Activated CD4-positive, alpha-beta memory T cell treated with anti-CD3 and anti-CD28 coated beads for 36 hours (primary cell): Measurements from ENCODE around the gene ABAT. TPM values are rescaled to one million over a fixed set of nuclear protein-coding genes. Genes with fewer than 3 reads are reported as not detected.
"Not testable (repeated sequence)": the region's sequence is repeated elsewhere in the genome, so short reads cannot be mapped to it uniquely, and the experiment has no call there.

ENCODE experiments used
- CTCF ChIA-PET: fragments of 350-600 bp; sonication (Branson Sonifier 250); formaldehyde crosslinking; loops from one replicate; lab custom pipeline; 2021; ENCODE audit warnings: antibody characterized with exemption, inconsistent platforms; lab: Charles Lee
- POLR2A ChIA-PET: fragments of 350-600 bp; sonication (Branson Sonifier 250); formaldehyde crosslinking; loops from one replicate; lab custom pipeline; 2021; ENCODE audit warnings: antibody characterized with exemption; lab: Charles Lee
- DNase-seq: peaks from one replicate; pipeline ENCODE4 v3.0.0-alpha.2; 2020
- H3K27ac Mint-ChIP-seq: one replicate; pipeline ENCODE4 v1.8.0; 2021; ENCODE audit warnings: mixed read lengths
- H3K27me3 Mint-ChIP-seq: one replicate; pipeline ENCODE4 v1.8.0; 2021; ENCODE audit warnings: mixed read lengths
- H3K36me3 Mint-ChIP-seq: one replicate; pipeline ENCODE4 v1.8.0; 2021; ENCODE audit warnings: mixed read lengths
- H3K4me1 Mint-ChIP-seq: one replicate; pipeline ENCODE4 v1.8.0; 2021; ENCODE audit warnings: low read depth, mixed read lengths
- H3K4me3 Mint-ChIP-seq: one replicate; pipeline ENCODE4 v1.8.0; 2021; ENCODE audit warnings: mild to moderate bottlenecking, mixed read lengths
- H3K9me3 Mint-ChIP-seq: one replicate; pipeline ENCODE4 v1.8.0; 2021; ENCODE audit warnings: mixed read lengths
- intact Hi-C: fragments of 100-400 bp; cut with micrococcal nuclease; formaldehyde crosslinking; loops from one replicate; pipeline ENCODE4 v1.15.1; 2023
- total RNA-seq, 2 experiments: library from RNA; stranded (reverse); gene quantifications; one replicate each; pipeline ENCODE4 v1.2.3, GENCODE V29; 2021

Gene ABAT
- total RNA-seq, 2 experiments from 2014 or later = 8.7 to 10.0 TPM

DNA sequence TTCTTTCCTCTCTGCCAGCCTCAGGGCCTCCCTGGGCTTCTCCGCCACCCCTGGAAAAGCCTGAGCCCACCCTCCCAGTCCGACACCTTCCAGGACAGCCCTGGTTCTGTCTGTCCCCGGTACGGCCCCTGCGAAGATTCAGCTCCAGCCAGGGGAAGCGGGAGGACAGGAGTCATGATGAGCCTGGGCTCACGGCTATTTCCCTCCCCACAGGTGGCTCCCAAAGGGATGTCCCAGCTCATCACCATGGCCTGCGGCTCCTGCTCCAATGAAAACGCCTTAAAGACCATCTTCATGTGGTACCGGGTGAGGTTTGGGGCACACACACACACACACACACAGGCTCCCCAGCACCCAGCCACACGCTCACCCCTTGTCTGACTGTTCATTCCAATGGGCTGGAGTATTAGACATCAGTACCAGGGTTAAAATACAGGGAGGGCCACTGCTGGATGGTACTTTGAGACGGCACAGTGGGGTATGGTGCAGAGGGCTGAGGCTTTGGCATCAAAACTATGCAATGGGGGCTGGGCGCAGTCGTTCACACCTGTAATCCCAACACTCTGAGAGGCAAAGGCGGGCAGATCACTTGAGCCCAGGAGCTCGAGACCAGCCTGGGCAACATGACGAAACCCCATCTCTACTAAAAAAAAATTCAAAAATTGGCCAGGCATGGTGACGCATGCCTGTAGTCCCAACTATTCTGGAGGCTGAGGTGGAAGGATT is 90.3 kb downstream of the ABAT start:
- no peaks in the 10 kb centered on the region for H3K27me3 Mint-ChIP-seq
- no peaks in the 10 kb centered on the region for H3K9me3 Mint-ChIP-seq
- intact Hi-C loops = no loop called here
- ChIA-PET CTCF (no interaction called here), POLR2A (no interaction called here)
- no peaks in the 10 kb centered on the region for H3K4me1 Mint-ChIP-seq
- no peak overlapping the region for H3K4me3 Mint-ChIP-seq
- H3K27ac Mint-ChIP-seq = no peak overlapping the region
- H3K36me3 Mint-ChIP-seq = peaks cover 12% of the 10 kb centered on the region
- DNase-seq = no peak

DNA sequence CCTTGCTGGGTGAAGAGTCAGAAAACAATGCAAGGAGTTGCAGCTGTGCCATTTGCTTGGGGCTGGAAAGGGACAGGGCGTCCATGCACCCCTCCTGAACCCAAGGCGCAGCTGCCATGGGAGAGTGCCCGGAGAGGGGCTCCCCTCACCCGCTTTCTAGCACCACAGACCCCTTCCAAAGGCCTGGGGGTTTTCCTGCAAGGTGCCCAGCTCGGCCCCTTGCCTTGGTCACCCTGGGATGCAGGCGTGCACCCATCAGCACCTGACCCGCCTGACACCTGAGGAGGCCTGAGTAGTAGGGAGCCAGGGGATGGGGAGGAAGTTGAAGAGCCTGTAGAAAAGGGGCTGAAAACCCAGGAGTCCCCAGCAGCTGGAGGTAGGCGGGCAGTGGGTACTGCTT is 92.8 kb downstream of the ABAT start:
- H3K27me3 Mint-ChIP-seq = no peaks in the 10 kb centered on the region
- intact Hi-C loops = no loop called here
- ChIA-PET POLR2A (no interaction called here), CTCF (no interaction called here)
- peaks cover 14% of the 10 kb centered on the region for H3K36me3 Mint-ChIP-seq
- no peaks in the 10 kb centered on the region for H3K9me3 Mint-ChIP-seq
- no peak overlapping the region for H3K4me3 Mint-ChIP-seq
- H3K4me1 Mint-ChIP-seq = no peaks in the 10 kb centered on the region
- H3K27ac Mint-ChIP-seq = no peak overlapping the region
- no peak for DNase-seq

DNA sequence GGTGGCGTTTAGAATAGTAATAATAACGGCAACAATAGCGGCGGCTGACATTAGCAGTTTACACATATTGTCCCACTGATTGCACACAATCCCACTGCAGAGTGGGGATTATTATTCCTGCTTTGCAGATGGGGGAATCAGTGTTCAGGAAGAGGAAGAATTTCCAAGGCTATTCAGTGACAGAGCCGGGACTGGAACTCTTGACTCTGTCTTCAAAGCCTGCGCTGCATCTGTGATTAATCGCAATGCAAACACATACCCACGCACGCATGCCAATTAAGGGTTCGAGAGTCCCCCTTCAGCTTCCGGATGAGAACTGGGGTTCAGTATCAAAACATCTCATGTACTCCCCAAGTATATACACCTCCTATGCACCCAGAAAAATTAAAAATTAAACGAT is 93.9 kb downstream of the ABAT start:
- H3K36me3 Mint-ChIP-seq = peaks cover 14% of the 10 kb centered on the region
- H3K27ac Mint-ChIP-seq = no peak overlapping the region
- no peak for DNase-seq
- no peaks in the 10 kb centered on the region for H3K27me3 Mint-ChIP-seq
- H3K9me3 Mint-ChIP-seq = no peaks in the 10 kb centered on the region
- no peak overlapping the region for H3K4me3 Mint-ChIP-seq
- ChIA-PET POLR2A (no interaction called here), CTCF (no interaction called here)
- H3K4me1 Mint-ChIP-seq = no peaks in the 10 kb centered on the region
- intact Hi-C loops = no loop called here

DNA sequence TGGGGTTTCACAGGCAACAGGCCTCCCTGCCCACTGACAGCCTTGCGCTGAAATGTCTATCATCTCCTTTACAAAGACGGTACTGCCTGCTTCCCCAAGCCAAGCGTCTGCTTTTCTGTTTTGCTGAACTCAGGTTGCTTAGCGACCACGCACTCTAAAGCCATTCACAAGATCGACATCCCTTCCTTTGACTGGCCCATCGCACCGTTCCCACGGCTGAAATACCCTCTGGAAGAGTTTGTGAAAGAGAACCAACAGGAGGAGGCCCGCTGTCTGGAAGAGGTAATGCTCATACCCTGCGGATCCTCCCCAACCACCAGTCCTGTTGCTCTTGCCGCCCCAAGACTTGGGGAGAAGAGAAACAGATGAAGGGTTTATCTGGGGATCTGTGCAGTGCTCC is 94.3 kb downstream of the ABAT start:
- Mint-ChIP-seq H3K27ac (no peak overlapping the region), H3K4me1 (no peaks in the 10 kb centered on the region), H3K27me3 (no peaks in the 10 kb centered on the region), H3K9me3 (no peaks in the 10 kb centered on the region), H3K4me3 (no peak overlapping the region), H3K36me3 (peaks cover 14% of the 10 kb centered on the region)
- CTCF ChIA-PET = no interaction called here
- intact Hi-C loops = no loop called here
- no peak for DNase-seq
- POLR2A ChIA-PET = no interaction called here

DNA sequence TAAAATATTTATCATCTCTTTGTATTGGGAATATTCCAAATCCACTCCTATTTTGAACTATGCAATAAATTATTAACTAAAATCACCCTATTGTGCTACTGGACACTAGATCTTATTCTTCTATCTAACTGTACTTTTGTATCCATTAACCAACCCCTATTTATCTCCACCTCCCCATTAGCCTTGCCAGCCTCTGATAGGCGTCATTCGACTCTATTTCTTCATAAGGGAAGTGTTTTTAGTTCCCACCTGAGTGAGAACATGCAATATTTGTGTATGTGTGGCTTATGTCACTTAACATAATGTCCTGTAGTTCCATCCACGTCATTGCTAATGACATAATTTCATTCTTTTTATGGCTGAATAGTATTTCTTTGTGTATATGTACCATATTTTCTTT is 99.1 kb downstream of the ABAT start:
- DNase-seq = no peak
- H3K9me3 Mint-ChIP-seq = no peaks in the 10 kb centered on the region
- intact Hi-C loops = no loop called here
- no peak overlapping the region for H3K4me3 Mint-ChIP-seq
- H3K4me1 Mint-ChIP-seq = no peaks in the 10 kb centered on the region
- no peaks in the 10 kb centered on the region for H3K27me3 Mint-ChIP-seq
- no peak overlapping the region for H3K27ac Mint-ChIP-seq
- CTCF ChIA-PET = no interaction called here
- peaks cover 34% of the 10 kb centered on the region for H3K36me3 Mint-ChIP-seq
- POLR2A ChIA-PET = interaction anchor here (0.6 kb wide), 1 partner anchor 80 kb away, joined by 3 read pairs; no protein-coding TSS in a partner anchor

DNA sequence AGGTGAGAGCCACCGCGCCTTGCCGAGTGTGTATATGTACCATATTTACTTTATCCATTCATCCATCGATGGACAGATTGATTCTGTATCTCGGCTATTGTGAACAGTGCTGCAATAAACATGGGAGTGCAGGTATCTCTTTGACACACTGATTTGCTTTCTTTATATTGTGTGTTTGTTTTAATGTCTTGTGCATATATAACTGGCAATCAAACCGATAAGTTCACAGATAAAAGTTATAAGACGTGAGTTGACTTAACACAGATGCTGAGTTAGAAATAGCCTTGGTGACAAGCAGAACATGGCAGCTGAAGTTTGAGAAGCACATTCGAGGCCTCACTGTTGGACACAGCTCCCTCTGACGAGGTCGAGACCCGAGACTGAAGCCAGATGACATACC is 99.8 kb downstream of the ABAT start:
- no peak for DNase-seq
- Mint-ChIP-seq H3K36me3 (peaks cover 29% of the 10 kb centered on the region), H3K27me3 (no peaks in the 10 kb centered on the region), H3K9me3 (no peaks in the 10 kb centered on the region), H3K4me1 (no peaks in the 10 kb centered on the region), H3K4me3 (no peak overlapping the region), H3K27ac (no peak overlapping the region)
- intact Hi-C loops = no loop called here
- ChIA-PET CTCF (no interaction called here), POLR2A (no interaction called here)

DNA sequence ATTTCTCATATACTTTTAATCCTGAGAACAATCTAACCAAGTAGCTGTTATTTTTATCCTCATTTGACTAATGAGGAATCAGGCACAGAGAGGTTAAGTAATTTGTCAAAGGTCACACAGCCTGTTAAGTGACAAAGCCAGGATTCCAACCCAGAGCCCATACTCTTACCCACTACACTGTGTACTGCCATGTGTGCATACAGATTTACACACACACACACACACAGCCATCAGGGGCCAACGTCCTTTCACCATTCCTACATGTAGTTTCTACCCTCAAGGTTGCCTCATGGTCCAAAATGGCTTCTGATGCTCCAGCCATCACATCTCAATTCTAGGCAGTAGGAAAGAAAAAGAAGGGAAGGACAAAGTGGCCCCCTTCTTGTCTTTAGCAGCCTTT is 100.9 kb downstream of the ABAT start:
- H3K27ac Mint-ChIP-seq = no peak overlapping the region
- ChIA-PET CTCF (no interaction called here), POLR2A (no interaction called here)
- H3K36me3 Mint-ChIP-seq = peaks cover 25% of the 10 kb centered on the region
- H3K4me1 Mint-ChIP-seq = no peaks in the 10 kb centered on the region
- H3K27me3 Mint-ChIP-seq = no peaks in the 10 kb centered on the region
- H3K4me3 Mint-ChIP-seq = no peak overlapping the region
- DNase-seq = no peak
- H3K9me3 Mint-ChIP-seq = no peaks in the 10 kb centered on the region
- intact Hi-C loops = no loop called here

DNA sequence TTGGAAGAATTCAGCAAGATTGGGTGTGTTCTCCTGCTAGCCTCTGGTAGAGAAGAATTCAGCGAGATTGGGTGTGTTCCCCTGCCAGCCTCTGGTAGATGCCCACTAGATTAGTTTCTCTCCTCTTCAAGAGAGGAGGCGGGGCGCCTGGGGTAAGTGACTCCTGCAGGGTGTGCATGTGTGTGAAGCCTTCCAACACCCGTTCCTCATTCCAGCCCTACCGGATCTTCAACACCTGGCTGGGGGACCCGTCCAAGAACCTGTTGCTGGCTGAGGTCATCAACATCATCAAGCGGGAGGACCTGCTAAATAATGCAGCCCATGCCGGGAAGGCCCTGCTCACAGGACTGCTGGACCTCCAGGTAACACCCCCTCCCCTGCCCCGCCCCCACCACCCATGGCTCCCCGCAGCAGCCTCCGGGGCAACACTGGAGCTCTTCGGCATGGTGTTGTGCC is 101.7 kb downstream of the ABAT start:
- DNase-seq = no peak
- ChIA-PET CTCF (no interaction called here), POLR2A (no interaction called here)
- H3K27me3 Mint-ChIP-seq = no peaks in the 10 kb centered on the region
- no peaks in the 10 kb centered on the region for H3K9me3 Mint-ChIP-seq
- H3K36me3 Mint-ChIP-seq = peaks cover 25% of the 10 kb centered on the region
- no peak overlapping the region for H3K27ac Mint-ChIP-seq
- H3K4me3 Mint-ChIP-seq = no peak overlapping the region
- intact Hi-C loops = no loop called here
- no peaks in the 10 kb centered on the region for H3K4me1 Mint-ChIP-seq

DNA sequence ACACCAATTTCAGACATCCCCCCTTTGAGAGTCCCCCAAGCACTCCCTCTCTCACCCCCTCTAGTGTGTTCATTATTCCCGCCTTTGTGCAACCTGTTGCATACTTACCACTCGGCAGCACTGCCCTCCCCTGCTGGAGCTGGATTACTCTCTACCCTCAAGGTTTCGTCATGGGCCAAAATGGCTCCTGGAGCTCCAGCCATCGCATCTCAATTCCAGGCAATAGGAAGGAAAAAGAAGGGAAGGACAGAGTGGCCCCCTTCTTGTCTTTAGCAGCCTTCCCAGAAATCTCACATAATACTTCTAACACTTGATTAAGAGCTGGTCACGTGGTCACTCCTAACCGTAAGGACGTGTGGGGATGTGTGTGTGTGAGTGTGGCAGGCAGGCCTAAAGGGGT is 102.8 kb downstream of the ABAT start:
- Mint-ChIP-seq H3K27me3 (no peaks in the 10 kb centered on the region), H3K4me3 (no peak overlapping the region), H3K27ac (no peak overlapping the region), H3K9me3 (no peaks in the 10 kb centered on the region), H3K4me1 (no peaks in the 10 kb centered on the region), H3K36me3 (peaks cover 25% of the 10 kb centered on the region)
- POLR2A ChIA-PET = no interaction called here
- intact Hi-C loops = no loop called here
- DNase-seq = no peak
- CTCF ChIA-PET = no interaction called here

DNA sequence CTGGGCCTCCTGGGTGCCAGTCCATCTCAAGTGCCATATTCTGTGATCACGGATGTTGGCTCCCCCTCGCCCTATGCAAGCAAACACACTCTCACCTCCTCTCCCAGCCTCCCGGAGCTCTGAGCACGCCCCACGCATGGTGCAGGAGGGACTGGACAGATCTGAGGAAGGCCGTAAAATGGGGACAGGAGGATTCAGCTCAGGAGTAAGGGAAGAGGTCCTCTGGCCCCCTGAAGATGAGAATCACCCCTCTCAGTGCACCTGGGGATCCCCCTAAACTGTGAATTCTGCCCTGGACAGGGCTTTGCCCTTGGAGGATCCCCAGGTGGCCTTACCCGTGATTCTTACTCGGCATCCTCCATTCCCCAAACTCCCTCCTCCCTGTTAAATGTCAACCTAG is 107.4 kb downstream of the ABAT start:
- Mint-ChIP-seq H3K4me1 (no peaks in the 10 kb centered on the region), H3K36me3 (peaks cover 4% of the 10 kb centered on the region), H3K9me3 (no peaks in the 10 kb centered on the region), H3K27me3 (no peaks in the 10 kb centered on the region), H3K4me3 (no peak overlapping the region), H3K27ac (no peak overlapping the region)
- POLR2A ChIA-PET = no interaction called here
- intact Hi-C loops = no loop called here
- CTCF ChIA-PET = no interaction called here
- no peak for DNase-seq

DNA sequence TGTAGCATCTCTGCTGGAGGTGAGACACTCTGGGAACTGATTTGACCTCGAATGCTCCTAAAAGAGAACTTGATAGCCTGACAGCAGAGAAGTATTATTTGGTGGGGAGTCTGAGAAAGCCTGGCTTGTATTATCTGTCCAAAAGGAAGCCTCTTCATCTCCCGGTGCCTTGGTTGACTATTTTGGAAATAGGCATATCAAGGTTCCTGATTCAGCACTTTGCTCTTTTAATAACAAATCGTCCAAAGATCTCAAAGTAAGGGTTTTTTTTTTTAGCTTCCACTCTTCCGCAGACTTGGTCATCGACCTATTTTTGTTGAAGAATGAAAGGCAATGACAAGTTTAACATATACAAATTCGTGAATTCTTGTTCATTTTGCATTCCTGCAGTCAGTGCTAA is 108.3 kb downstream of the ABAT start:
- intact Hi-C loops = no loop called here
- H3K27ac Mint-ChIP-seq = no peak overlapping the region
- ChIA-PET POLR2A (no interaction called here), CTCF (no interaction called here)
- no peaks in the 10 kb centered on the region for H3K4me1 Mint-ChIP-seq
- H3K4me3 Mint-ChIP-seq = no peak overlapping the region
- no peaks in the 10 kb centered on the region for H3K9me3 Mint-ChIP-seq
- no peaks in the 10 kb centered on the region for H3K27me3 Mint-ChIP-seq
- DNase-seq = no peak
- no peaks in the 10 kb centered on the region for H3K36me3 Mint-ChIP-seq

DNA sequence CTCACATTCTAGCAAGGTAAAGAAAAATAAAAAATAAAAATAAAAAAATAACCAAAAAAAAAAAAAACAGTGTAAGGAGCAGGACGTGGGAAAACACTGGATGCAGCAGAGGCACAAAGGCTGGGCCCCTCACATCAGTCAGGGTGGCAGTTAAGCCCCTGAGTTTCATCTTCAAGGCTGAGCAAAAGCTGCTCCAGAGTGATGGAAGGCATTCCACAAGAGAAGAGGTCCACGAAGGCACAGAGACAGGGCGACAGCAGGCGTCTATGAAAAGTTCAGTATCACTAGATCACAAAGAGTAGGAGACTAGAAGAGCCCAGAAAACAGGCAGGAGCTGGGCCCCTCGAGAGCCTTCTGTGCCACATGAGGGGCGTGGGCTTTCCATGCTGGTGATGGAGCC is 111.0 kb downstream of the ABAT start:
- ChIA-PET POLR2A (no interaction called here), CTCF (no interaction called here)
- Mint-ChIP-seq H3K36me3 (no peaks in the 10 kb centered on the region), H3K27ac (no peak overlapping the region), H3K27me3 (no peaks in the 10 kb centered on the region), H3K9me3 (no peaks in the 10 kb centered on the region), H3K4me1 (no peaks in the 10 kb centered on the region), H3K4me3 (no peak overlapping the region)
- intact Hi-C loops = no loop called here
- no peak for DNase-seq

DNA sequence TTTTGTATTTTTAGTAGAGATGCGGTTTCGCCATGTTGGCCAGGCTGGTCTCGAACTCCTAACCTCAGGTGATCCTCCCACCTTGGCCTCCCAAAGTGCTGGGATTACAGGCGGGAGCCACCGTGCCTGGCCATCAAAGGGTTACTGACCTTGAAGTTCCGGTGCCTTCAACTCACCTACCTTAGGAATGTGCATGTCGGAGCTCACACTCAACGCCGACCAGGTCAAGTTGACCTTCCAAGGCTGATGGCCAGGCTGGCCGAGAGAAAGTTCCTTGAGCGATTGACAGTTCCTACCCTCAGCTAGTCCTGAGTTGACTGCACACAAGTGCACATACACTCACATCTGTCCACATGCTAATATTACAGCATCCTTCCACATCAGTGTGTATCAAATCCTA is 111.9 kb downstream of the ABAT start:
- H3K27ac Mint-ChIP-seq, DNase-seq, H3K36me3 Mint-ChIP-seq, POLR2A ChIA-PET, H3K27me3 Mint-ChIP-seq, intact Hi-C loops, H3K9me3 Mint-ChIP-seq, H3K4me1 Mint-ChIP-seq, CTCF ChIA-PET, H3K4me3 Mint-ChIP-seq: not testable (repeated sequence)
